Thyroid gland (tissue), 4 donors: ENCODE data around the gene CTNNA3. TPM values are rescaled to one million over a fixed set of nuclear protein-coding genes. Genes with fewer than 3 reads are reported as not detected.

ENCODE experiments used
- DNase-seq, 2 donors: peaks; one replicate each; pipeline ENCODE4 v3.0.0-alpha.2; 2019
- H3K27ac ChIP-seq, 3 donors: fragments of 200-600 bp; sonication (generic); 1 replicate in 2 of 3; 2 replicates in 1 of 3; pipeline ENCODE4 v1.5.1; 2016 to 2019; ENCODE audit warnings: mild to moderate bottlenecking in 1 of 3, moderate library complexity in 1 of 3
- H3K27me3 ChIP-seq: fragments of 200-600 bp; sonication (generic); one replicate; pipeline ENCODE4 v1.5.1; 2019
- H3K36me3 ChIP-seq, 2 donors: fragments of 200-600 bp; sonication (generic); one replicate each; pipeline ENCODE4 v1.5.1; 2016 to 2019
- H3K4me1 ChIP-seq, 2 donors: fragments of 200-600 bp; sonication (generic); one replicate each; pipeline ENCODE4 v1.5.1; 2017 to 2019
- H3K4me3 ChIP-seq, 3 donors: fragments of 200-600 bp; sonication (generic); replicated peaks in 1 of 3; 1 replicate in 2 of 3; 2 replicates in 1 of 3; pipeline ENCODE4 v1.5.1; 2016; ENCODE audit warnings: mild to moderate bottlenecking in 1 of 3
- H3K9me3 ChIP-seq: fragments of 200-600 bp; sonication (generic); one replicate; pipeline ENCODE4 v1.5.1; 2017
- POLR2A ChIP-seq, 2 donors: fragments of 450-650 bp; IDR thresholded peaks; one replicate each; pipeline ENCODE4 v1.6.1; 2017; ENCODE audit warnings: antibody characterized with exemption in 2 of 2, mild to moderate bottlenecking in 2 of 2, moderate library complexity in 1 of 2
- WGBS, 2 donors: methylation state at CpG; one replicate each; pipeline ENCODE4 v1.1.5; 2017; 5-methylcytosine and 5-hydroxymethylcytosine counted together
- intact Hi-C: fragments of 100-400 bp; cut with DNase I; formaldehyde crosslinking; loops from one replicate; pipeline ENCODE4 v1.15.1; 2023
- total RNA-seq, 4 donors: library from RNA; depleted of rRNA; stranded (reverse); fragments of >200 nt; gene quantifications; one replicate each; pipeline ENCODE4 v1.2.3, GENCODE V29; 2016
- TF ChIP-seq, protein P1 (sequence below), 6 experiments: fragments of 200-600 bp in 3 of 6; fragments of 450-650 bp in 3 of 6; sonication (generic) in 3 of 6; IDR thresholded peaks; one replicate each; pipeline ENCODE4 v1.5.1; 2016 to 2019; ENCODE audit warnings: antibody characterized with exemption in 6 of 6, mild to moderate bottlenecking in 2 of 6, inconsistent platforms in 1 of 6, moderate library complexity in 1 of 6

CTNNA3 gene
- total RNA-seq, 4 donors from 2014 or later = 0.11 to 0.79 (median 0.13) TPM; not detected in 1

DNA sequence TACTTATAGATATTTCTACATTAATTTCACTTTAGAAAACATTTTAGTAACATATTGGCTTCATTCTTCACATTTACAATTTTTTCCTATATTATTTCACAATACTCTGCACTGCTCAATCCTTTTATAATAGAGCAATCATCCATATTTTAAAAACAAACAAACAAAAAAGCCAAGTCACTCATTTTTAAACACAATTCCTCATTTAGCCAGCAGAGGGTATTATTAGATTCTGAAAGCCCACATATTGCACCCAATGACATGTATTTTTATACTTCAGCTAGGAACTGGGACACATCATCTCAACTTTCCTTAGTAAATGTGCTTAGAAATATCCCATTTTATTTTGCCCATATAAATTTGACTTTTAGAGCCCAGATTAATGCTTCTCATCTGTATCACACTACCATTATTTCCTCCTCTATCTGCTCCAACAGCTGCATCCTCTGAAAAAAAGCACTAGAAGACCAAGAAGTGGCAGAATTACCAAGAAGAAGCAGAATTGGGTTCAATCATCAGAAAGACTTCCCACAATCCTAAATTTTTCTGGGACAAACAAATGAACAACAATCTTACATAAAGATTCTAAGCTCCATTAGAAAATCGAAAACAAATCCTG is 29.5 kb downstream of the CTNNA3 start:
- TF ChIP-seq, protein P1, sequence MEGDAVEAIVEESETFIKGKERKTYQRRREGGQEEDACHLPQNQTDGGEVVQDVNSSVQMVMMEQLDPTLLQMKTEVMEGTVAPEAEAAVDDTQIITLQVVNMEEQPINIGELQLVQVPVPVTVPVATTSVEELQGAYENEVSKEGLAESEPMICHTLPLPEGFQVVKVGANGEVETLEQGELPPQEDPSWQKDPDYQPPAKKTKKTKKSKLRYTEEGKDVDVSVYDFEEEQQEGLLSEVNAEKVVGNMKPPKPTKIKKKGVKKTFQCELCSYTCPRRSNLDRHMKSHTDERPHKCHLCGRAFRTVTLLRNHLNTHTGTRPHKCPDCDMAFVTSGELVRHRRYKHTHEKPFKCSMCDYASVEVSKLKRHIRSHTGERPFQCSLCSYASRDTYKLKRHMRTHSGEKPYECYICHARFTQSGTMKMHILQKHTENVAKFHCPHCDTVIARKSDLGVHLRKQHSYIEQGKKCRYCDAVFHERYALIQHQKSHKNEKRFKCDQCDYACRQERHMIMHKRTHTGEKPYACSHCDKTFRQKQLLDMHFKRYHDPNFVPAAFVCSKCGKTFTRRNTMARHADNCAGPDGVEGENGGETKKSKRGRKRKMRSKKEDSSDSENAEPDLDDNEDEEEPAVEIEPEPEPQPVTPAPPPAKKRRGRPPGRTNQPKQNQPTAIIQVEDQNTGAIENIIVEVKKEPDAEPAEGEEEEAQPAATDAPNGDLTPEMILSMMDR (IDR thresholded peaks at IDR 0.05) = peak in 2 of 6 experiments; percentile 28 to 41
- no peak for TF ChIP-seq POLR2A (IDR thresholded peaks at IDR 0.05)
- intact Hi-C loops = no loop called here
- Histone ChIP-seq H3K36me3 (no peaks in the 10 kb centered on the region), H3K4me1 (no peaks in the 10 kb centered on the region), H3K4me3 (no peak overlapping the region), H3K27me3 (no peaks in the 10 kb centered on the region), H3K9me3 (no peaks in the 10 kb centered on the region), H3K27ac (no peak overlapping the region)
- no peak for DNase-seq
- 86 to 94% methylated on average over 1 of the region's 1 CpG for WGBS, 2 donors

- DNase-seq = no peak
- Histone ChIP-seq H3K36me3 (no peaks in the 10 kb centered on the region), H3K4me3 (no peak overlapping the region), H3K27me3 (no peaks in the 10 kb centered on the region), H3K4me1 (no peaks in the 10 kb centered on the region), H3K9me3 (no peaks in the 10 kb centered on the region), H3K27ac (no peak overlapping the region)
- TF ChIP-seq, protein P1 (IDR thresholded peaks at IDR 0.05) = no peak
- no peak for TF ChIP-seq POLR2A (IDR thresholded peaks at IDR 0.05)
- intact Hi-C loops = no loop called here
Measured at GRCh38 chr10:67665491-67665890, 30.5 kb downstream of the CTNNA3 start.

DNA sequence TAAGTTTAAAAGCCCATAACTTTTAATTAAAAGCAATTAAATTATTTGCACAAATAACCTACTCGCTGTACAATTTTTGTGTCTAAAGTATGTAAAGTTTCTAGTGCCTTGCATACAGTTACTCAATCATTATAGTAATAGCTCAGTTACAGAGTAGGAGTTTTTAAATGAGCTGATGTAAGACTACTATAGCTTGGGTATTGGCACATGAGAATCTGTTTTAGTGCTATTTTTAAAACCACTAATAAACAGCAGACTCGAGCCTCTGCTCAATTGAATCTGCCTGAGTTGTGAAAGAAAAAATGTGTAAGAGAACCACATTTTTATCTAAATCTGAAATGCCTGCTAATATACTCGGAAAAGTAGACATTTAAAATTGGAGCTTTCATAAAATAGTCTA is 31.1 kb downstream of the CTNNA3 start:
- Histone ChIP-seq H3K27ac (no peak overlapping the region), H3K4me3 (no peak overlapping the region), H3K36me3 (no peaks in the 10 kb centered on the region), H3K9me3 (no peaks in the 10 kb centered on the region), H3K4me1 (no peaks in the 10 kb centered on the region), H3K27me3 (no peaks in the 10 kb centered on the region)
- 68 to 71% methylated on average over 3 of the region's 3 CpGs for WGBS, 2 donors
- intact Hi-C loops = no loop called here
- DNase-seq = no peak
- TF ChIP-seq, protein P1 (IDR thresholded peaks at IDR 0.05) = no peak

- no peak for DNase-seq
- Histone ChIP-seq H3K27ac (no peak overlapping the region), H3K4me3 (no peak overlapping the region)
Measured at GRCh38 chr10:67663449-67664087, 32.4 kb downstream of the CTNNA3 start.

GRCh38 chr10:67662415-67662814 is 33.6 kb downstream of the CTNNA3 start:
- Histone ChIP-seq H3K9me3 (no peaks in the 10 kb centered on the region), H3K4me3 (no peak overlapping the region), H3K27me3 (no peaks in the 10 kb centered on the region), H3K27ac (no peak overlapping the region), H3K36me3 (no peaks in the 10 kb centered on the region), H3K4me1 (no peaks in the 10 kb centered on the region)
- intact Hi-C loops = no loop called here
- TF ChIP-seq, protein P1 (IDR thresholded peaks at IDR 0.05) = no peak
- no peak for TF ChIP-seq POLR2A (IDR thresholded peaks at IDR 0.05)
- no peak for DNase-seq
- 92 to 94% methylated on average over 3 of the region's 3 CpGs for WGBS, 2 donors

More at GRCh38 chr10:67663449-67664087, 32.4 kb downstream of the CTNNA3 start:
- Histone ChIP-seq H3K9me3 (no peaks in the 10 kb centered on the region), H3K36me3 (no peaks in the 10 kb centered on the region), H3K4me1 (no peaks in the 10 kb centered on the region), H3K27me3 (no peaks in the 10 kb centered on the region)
- 69 to 72% methylated on average over 13 of the region's 13 CpGs for WGBS, 2 donors
- no peak for TF ChIP-seq POLR2A (IDR thresholded peaks at IDR 0.05)
- TF ChIP-seq, protein P1 (IDR thresholded peaks at IDR 0.05) = no peak
- intact Hi-C loops = no loop called here
